Trophoblast cell (in vitro differentiated cells and primary cell): ENCODE measurements around the gene CEP63.

ENCODE experiments used
- DNase-seq, 2 donors: peaks; one replicate each; pipeline ENCODE4 v3.0.0-alpha.2; 2016
- H2AFZ ChIP-seq: 2 replicates; pipeline ENCODE4 v1.6.1; 2013; ENCODE audit warnings: low read length, moderate library complexity, mild to moderate bottlenecking; ENCODE audit not compliant: insufficient read depth, poor library complexity
- H2AK5ac ChIP-seq: 2 replicates; pipeline ENCODE4 v1.6.1; 2013; ENCODE audit warnings: mild to moderate bottlenecking, low read length
- H2BK120ac ChIP-seq: 2 replicates; pipeline ENCODE4 v1.6.1; 2013; ENCODE audit warnings: low read length, mild to moderate bottlenecking, moderate library complexity; ENCODE audit not compliant: insufficient read depth, poor library complexity
- H2BK12ac ChIP-seq: 2 replicates; pipeline ENCODE4 v1.6.1; 2013; ENCODE audit warnings: mild to moderate bottlenecking, low read length, moderate library complexity
- H2BK5ac ChIP-seq: 2 replicates; pipeline ENCODE4 v1.6.1; 2013; ENCODE audit warnings: low read length, low read depth, moderate library complexity, mild to moderate bottlenecking; ENCODE audit not compliant: poor library complexity
- H3K14ac ChIP-seq: 2 replicates; pipeline ENCODE4 v1.6.1; 2013; ENCODE audit warnings: mild to moderate bottlenecking, low read length
- H3K18ac ChIP-seq: 2 replicates; pipeline ENCODE4 v1.6.1; 2013; ENCODE audit warnings: mild to moderate bottlenecking, low read length
- H3K23ac ChIP-seq: 2 replicates; pipeline ENCODE4 v1.6.1; 2013; ENCODE audit warnings: low read length
- H3K27ac ChIP-seq: 2 replicates; pipeline ENCODE4 v1.5.1; 2013; ENCODE audit warnings: low read depth, mild to moderate bottlenecking, inconsistent platforms, low read length, moderate library complexity
- H3K27me3 ChIP-seq: 2 replicates; pipeline ENCODE4 v1.6.1; 2013; ENCODE audit warnings: inconsistent platforms, mild to moderate bottlenecking, low read length, moderate library complexity; ENCODE audit not compliant: insufficient read depth
- H3K36me3 ChIP-seq, 2 experiments: 1 replicate in 1 of 2; 2 replicates in 1 of 2; pipeline ENCODE4 v1.6.1; 2013; ENCODE audit warnings: low read length in 2 of 2, mild to moderate bottlenecking in 2 of 2, moderate library complexity in 1 of 2; ENCODE audit not compliant: insufficient read depth in 2 of 2, control insufficient read depth in 1 of 2
- H3K4ac ChIP-seq: 2 replicates; pipeline ENCODE4 v1.6.1; 2013; ENCODE audit warnings: low read depth, mild to moderate bottlenecking, low read length, moderate library complexity
- H3K4me1 ChIP-seq, 2 experiments: 1 replicate in 1 of 2; 2 replicates in 1 of 2; pipeline ENCODE4 v1.6.1; 2013; ENCODE audit warnings: low read length in 2 of 2, mild to moderate bottlenecking in 2 of 2, moderate library complexity in 1 of 2; ENCODE audit not compliant: insufficient read depth in 2 of 2, control insufficient read depth in 1 of 2
- H3K4me2 ChIP-seq: 2 replicates; pipeline ENCODE4 v1.6.1; 2013; ENCODE audit warnings: inconsistent platforms, mild to moderate bottlenecking, low read length, moderate library complexity
- H3K4me3 ChIP-seq: 2 replicates; pipeline ENCODE4 v1.5.1; 2013; ENCODE audit warnings: mild to moderate bottlenecking, low read depth, low read length, inconsistent platforms
- H3K79me1 ChIP-seq: one replicate; pipeline ENCODE4 v1.6.1; 2013; ENCODE audit warnings: low read length
- H3K79me2 ChIP-seq: 2 replicates; pipeline ENCODE4 v1.6.1; 2013; ENCODE audit warnings: low read length, mild to moderate bottlenecking; ENCODE audit not compliant: control insufficient read depth, insufficient read depth, poor library complexity
- H3K9ac ChIP-seq: 2 replicates; pipeline ENCODE4 v1.6.1; 2013; ENCODE audit warnings: mild to moderate bottlenecking, low read length
- H3K9me3 ChIP-seq: 2 replicates; pipeline ENCODE4 v1.6.1; 2013; ENCODE audit warnings: low read depth, mild to moderate bottlenecking, control low read depth, inconsistent platforms, low read length; ENCODE audit not compliant: insufficient read depth
- H4K12ac ChIP-seq: 2 replicates; pipeline ENCODE4 v1.6.1; 2013; ENCODE audit warnings: low read depth, mild to moderate bottlenecking, low read length, moderate library complexity
- H4K8ac ChIP-seq: 2 replicates; pipeline ENCODE4 v1.6.1; 2013; ENCODE audit warnings: low read depth, mild to moderate bottlenecking, low read length, moderate library complexity
- H4K91ac ChIP-seq: one replicate; pipeline ENCODE4 v1.6.1; 2013; ENCODE audit warnings: low read depth, mild to moderate bottlenecking, low read length, moderate library complexity
- WGBS: extraction: QIAGEN DNeasy Blood & Tissue Kit; methylation state at CpG from one replicate; pipeline ENCODE4 v1.1.7; 2013; ENCODE audit warnings: missing lambda C conversion rate; ENCODE audit not compliant: insufficient read length, insufficient coverage; ENCODE audit errors: extremely low coverage; 5-methylcytosine and 5-hydroxymethylcytosine counted together

Gene CEP63

DNA sequence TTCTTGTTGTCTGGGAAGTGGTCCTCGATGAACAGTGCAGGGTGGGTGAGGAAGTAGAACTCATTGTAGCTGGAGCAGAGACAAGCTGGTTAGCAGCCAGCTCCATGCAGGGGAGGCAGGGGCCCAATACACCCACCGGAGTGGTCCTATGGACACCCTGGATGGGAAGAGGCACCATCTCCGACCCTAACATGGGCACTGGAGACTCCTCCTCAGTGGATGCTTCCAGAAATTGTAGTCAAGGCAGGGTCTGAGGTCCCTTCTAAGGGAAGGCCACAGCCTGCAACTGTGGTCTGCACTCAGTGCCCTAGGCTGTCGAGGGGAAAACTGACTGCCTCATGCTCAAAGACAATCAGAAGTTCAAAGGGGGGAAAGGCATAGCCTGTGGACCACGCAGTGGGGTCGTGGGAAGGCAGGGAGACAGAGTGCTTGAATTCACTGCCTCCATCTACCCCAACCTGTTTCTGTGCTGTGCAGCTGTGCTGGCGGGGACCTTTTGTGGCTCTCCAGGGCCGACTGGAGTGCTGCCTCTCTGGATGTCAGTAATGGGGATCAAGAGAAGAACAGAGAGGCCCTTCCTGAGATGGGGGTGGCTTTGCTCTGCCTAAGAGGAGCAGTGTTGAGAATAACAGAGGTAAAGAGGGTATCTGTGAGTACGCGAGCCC, 123.0 kb downstream of the CEP63 start:
- Histone ChIP-seq H2AK5ac (no peak overlapping the region), H2AFZ (no peak overlapping the region), H3K14ac (no peak overlapping the region), H3K4ac (no peak overlapping the region), H2BK120ac (no peak overlapping the region), H4K91ac (no peak overlapping the region), H3K79me2 (no peaks in the 10 kb centered on the region), H3K23ac (no peak overlapping the region), H3K18ac (no peak overlapping the region), H3K4me1 (no peaks in the 10 kb centered on the region), H4K8ac (no peak overlapping the region), H3K27ac (no peak overlapping the region), H3K9ac (no peak overlapping the region), H3K4me2 (no peak overlapping the region), H3K79me1 (no peaks in the 10 kb centered on the region), H3K27me3 (no peaks in the 10 kb centered on the region), H2BK12ac (no peak overlapping the region), H3K9me3 (no peaks in the 10 kb centered on the region), H2BK5ac (no peak overlapping the region), H3K36me3 (no peaks in the 10 kb centered on the region), H4K12ac (no peak overlapping the region), H3K4me3 (no peak overlapping the region)
- WGBS = no CpG with 5 or more reads among the region's 10 CpGs
- DNase-seq = no peak

- H3K4me2 ChIP-seq = no peak overlapping the region
- no peak overlapping the region for H3K4ac ChIP-seq
- no peak overlapping the region for H2AFZ ChIP-seq
- H3K27ac ChIP-seq = no peak overlapping the region
- H3K79me1 ChIP-seq = no peaks in the 10 kb centered on the region
- H2AK5ac ChIP-seq = no peak overlapping the region
- DNase-seq = no peak
- no peak overlapping the region for H4K91ac ChIP-seq
- H3K23ac ChIP-seq = no peak overlapping the region
- no peak overlapping the region for H2BK120ac ChIP-seq
- no peak overlapping the region for H2BK5ac ChIP-seq
- no peaks in the 10 kb centered on the region for H3K9me3 ChIP-seq
- no peaks in the 10 kb centered on the region for H3K27me3 ChIP-seq
- H3K79me2 ChIP-seq = no peaks in the 10 kb centered on the region
- H3K14ac ChIP-seq = no peak overlapping the region
- no peak overlapping the region for H3K4me3 ChIP-seq
- no peaks in the 10 kb centered on the region for H3K4me1 ChIP-seq
- H3K36me3 ChIP-seq = no peaks in the 10 kb centered on the region
- no peak overlapping the region for H4K12ac ChIP-seq
- no peak overlapping the region for H4K8ac ChIP-seq
- no peak overlapping the region for H2BK12ac ChIP-seq
- no peak overlapping the region for H3K9ac ChIP-seq
- H3K18ac ChIP-seq = no peak overlapping the region
- WGBS = no CpG with 5 or more reads among the region's 10 CpGs
Observed at GRCh38 chr3:134609821-134610431, 124.1 kb downstream of the CEP63 start.

DNA sequence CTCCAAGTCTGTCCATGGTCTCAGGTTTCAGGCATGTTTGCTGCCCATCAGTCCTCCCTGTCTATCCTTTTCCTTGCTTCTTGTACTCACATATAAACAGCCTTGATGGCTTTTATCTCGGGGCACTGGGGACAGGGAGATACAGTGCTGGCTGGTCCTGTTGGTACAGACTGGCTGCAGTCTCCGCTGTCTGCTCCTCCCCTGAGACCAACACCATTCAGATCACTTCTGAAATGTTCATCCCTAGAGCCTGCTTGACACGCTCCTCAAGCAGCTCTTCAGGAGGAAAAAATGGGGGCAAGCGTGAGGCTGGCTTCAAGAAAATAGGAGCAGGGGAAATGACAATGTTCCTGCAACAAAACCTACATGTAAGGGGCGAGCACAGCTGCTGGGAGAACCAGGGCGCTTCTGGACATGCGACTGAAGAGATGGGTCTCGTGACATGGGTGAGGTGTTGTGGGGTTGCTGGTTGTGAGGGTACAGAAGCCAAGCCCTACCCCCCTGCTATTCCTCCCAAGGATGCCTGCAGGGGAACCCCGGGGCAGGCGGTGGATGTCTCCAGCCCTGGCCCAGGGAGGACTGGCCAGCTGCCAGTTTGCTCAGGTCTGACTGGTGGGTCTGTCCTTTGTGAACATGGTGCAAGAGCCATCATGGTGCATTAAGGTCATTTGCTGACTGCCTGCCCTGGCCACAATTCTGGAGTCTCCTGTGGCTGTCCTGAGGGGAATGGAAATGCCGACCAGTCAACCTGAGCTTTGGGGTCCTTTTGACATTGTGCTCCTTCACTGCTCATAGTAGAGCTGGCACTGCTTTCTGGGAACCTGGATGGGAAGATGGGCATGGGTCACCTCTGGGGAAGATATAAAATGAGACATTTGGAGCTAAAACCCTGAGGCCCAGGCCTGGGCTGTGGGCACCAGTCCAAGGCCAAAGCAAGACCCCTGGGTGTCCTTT, 124.9 kb downstream of the CEP63 start:
- Histone ChIP-seq H2BK12ac (no peak overlapping the region), H3K79me1 (no peaks in the 10 kb centered on the region), H2AK5ac (no peak overlapping the region), H3K14ac (no peak overlapping the region), H3K4me1 (no peaks in the 10 kb centered on the region), H3K27me3 (no peaks in the 10 kb centered on the region), H3K9ac (no peak overlapping the region), H2AFZ (no peak overlapping the region), H4K12ac (no peak overlapping the region), H2BK120ac (no peak overlapping the region), H3K4me2 (no peak overlapping the region), H3K23ac (no peak overlapping the region), H2BK5ac (no peak overlapping the region), H3K18ac (no peak overlapping the region), H3K4me3 (no peak overlapping the region), H3K36me3 (no peaks in the 10 kb centered on the region), H3K79me2 (no peaks in the 10 kb centered on the region), H3K4ac (no peak overlapping the region), H3K27ac (no peak overlapping the region), H4K91ac (no peak overlapping the region), H3K9me3 (no peaks in the 10 kb centered on the region), H4K8ac (no peak overlapping the region)
- WGBS = no CpG with 5 or more reads among the region's 11 CpGs
- DNase-seq = no peak

DNA sequence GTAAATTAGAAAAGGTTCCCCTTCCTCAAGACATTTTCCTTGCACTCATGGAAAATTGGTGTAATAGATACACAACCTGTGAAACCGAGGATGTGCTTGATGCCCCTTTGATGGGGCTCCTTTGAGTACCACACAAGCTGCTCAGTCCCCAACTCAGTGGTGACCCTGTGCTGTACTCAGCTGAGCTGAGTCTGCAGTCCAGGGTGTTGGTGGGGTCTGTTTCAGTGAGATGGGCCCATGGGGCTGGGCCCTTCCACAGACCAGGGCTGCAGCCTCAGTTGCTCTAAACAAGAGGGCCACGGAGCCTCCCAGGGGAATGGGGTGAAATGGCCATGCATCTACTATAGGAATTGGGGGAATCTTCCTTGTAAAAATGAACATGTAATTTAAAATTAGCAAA, 125.7 kb downstream of the CEP63 start:
- no peak overlapping the region for H4K91ac ChIP-seq
- no peak overlapping the region for H4K8ac ChIP-seq
- no peak overlapping the region for H3K4me2 ChIP-seq
- H3K4ac ChIP-seq = no peak overlapping the region
- H4K12ac ChIP-seq = no peak overlapping the region
- WGBS = no CpG with 5 or more reads among the region's 2 CpGs
- H3K27ac ChIP-seq = no peak overlapping the region
- H3K79me2 ChIP-seq = no peaks in the 10 kb centered on the region
- H3K23ac ChIP-seq = no peak overlapping the region
- H3K36me3 ChIP-seq = no peaks in the 10 kb centered on the region
- no peak overlapping the region for H3K18ac ChIP-seq
- H3K9ac ChIP-seq = no peak overlapping the region
- no peaks in the 10 kb centered on the region for H3K4me1 ChIP-seq
- no peaks in the 10 kb centered on the region for H3K27me3 ChIP-seq
- H3K4me3 ChIP-seq = no peak overlapping the region
- H2BK120ac ChIP-seq = no peak overlapping the region
- no peak for DNase-seq
- no peak overlapping the region for H3K14ac ChIP-seq
- H2AK5ac ChIP-seq = no peak overlapping the region
- H2BK12ac ChIP-seq = no peak overlapping the region
- H2AFZ ChIP-seq = no peak overlapping the region
- no peak overlapping the region for H2BK5ac ChIP-seq
- H3K9me3 ChIP-seq = no peaks in the 10 kb centered on the region
- no peaks in the 10 kb centered on the region for H3K79me1 ChIP-seq
